Measurements from ENCODE around the gene GNG8.

The GNG8 gene

DNA sequence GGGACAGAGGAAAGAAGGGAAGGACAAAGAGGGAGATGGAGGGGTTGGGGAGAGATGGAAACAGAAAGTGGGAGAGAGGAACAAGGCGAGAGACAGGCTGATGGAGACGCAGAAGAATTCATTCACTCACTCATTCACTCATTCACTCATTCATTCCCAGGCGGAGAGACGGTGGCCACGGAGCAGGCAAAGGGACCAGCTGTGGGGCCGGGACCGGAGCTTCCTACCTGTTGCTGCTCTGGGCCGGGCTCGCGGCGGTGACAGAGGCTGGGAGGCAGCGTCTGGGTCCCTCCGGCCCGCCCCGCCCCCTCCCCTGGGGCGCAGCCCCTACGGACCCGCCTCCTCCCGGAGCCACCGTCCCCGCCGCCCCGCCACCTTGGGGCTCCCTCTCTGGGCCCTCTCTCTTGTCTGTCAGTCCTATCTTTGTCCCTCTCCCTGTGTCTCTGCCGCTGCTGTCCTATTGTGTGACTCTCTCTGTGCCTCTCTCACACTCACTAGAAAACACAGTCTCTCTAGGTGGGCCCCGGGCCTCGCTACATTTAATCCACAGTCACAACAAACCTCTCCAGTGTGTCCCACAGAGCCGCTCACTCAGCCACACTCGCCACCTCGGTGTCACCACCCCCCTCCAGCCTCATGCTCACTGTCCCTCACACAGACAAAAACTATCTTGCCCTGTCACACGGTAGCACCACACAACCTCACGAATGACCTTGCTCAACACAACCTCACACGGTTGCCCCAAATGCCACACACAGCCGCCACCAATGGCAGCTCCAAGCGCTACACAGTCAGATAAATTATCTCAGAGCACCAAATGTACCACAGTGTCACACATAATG lies at the start of gene GNG8:
Gene GNG8 (minus strand): TSS at position 283 of the 842 bp plus-strand sequence. CDS start 1,520 bp downstream, outside the sequence.
- no peak for DNase-seq (ENCODE audit: low read depth)

DNA sequence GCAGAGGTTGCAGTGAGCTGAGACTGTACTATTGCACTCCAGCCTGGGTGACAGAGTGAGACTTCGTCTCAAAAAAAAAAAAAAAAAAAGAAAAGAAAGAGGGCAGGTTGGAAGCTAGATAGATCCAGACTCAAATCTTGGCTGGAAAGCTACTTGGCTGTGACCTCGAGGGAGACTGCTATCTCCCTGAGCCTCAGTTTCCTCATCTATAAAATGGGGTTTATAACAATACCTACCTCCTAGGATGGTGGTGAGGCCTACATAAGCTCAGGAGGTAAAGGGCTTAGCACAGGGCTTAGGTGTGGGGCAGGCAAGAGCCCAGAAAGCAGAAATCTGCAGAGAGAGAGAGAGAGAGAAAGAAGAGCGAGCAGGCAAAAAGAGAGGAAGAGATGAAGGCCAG lies 49.2 kb upstream of the GNG8 start:
- DNase-seq (ENCODE audit: low read depth) = no peak

DNA sequence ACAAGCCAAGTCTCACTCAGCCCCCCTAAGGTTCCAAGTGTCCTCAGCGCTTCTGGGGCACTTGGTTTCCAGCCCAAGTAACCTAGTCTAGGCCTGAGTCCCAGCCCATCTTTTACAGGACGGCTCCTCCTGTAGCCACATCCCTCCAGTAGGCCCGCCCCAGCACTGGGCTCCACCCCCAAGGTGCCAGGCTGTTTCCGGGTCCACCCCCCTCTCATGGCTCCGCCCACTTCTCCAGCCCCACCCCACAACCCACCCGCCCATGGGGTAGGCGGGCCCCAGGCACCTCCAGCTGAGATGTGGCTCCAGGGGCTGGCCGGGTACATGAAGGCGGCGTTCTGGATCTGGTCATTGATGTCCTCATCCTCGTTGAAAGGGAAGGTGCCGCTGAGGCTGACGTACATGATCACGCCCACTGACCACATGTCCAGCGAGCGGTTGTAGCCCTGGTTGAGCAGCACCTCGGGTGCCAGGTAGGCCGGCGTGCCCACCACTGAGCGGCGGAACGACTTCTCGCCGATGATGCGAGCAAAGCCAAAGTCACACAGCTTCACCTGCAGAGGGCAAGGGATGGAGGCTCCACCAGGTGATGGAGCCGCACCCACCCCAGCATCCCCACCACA lies 42.2 kb upstream of the GNG8 start:
- DNase-seq (ENCODE audit: low read depth) = no peak

DNA sequence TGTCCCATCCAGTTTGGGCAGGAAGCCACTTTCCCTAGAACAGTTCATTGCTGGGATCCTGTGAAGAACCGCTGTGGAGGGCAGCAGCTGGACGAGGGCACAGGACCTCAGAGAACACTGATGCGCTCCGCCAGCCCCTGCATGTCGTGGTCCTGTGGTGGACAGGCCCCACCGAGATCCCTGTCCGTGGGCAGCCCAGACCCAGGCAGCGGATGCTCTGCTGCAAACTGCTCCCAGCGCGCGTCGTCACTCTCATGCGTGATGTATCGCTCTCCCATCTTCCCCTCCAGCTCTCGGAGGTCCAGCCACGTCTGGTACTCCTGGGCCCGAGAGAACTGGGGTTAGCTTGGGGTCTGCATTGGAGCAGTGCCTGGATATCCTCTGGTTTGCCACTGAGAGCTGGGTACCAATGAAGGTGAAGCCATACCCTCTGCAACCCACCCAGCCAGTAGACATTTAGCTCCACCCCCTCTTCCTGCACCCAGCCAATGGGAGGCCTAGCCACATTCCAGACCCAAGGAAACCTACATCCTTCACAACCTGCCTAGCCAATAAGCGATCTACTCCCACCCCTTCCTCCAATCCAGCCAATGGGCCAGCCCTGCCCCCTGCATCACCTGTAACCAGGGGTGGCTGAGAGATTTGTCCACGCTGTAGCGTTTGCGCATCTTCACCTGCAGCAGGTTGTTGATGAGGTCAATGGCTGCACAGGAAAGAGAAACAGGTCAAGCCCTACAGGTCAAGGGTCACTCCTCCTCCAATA lies 38.6 kb upstream of the GNG8 start:
- no peak for DNase-seq (ENCODE audit: low read depth)

DNA sequence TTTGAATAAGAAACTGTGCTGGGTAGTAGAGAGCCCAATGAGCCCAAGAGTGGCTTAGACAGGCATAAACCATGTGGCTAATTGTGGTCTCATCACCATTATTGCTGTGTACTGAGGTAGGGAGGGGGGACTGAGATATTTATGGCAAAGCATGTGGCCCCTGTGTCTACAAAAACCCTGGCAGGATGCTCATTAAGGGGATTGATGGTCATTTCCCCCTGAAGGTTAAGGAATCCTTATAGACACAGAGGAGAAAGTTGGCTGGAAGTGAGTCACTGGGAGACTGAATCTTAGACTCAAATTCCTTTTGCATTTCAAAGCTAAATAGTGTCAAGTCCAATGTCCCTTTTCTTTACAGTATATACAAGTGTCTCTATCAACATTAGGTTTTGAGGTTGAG lies 34.8 kb upstream of the GNG8 start:
- DNase-seq (ENCODE audit: low read depth) = no peak

DNA sequence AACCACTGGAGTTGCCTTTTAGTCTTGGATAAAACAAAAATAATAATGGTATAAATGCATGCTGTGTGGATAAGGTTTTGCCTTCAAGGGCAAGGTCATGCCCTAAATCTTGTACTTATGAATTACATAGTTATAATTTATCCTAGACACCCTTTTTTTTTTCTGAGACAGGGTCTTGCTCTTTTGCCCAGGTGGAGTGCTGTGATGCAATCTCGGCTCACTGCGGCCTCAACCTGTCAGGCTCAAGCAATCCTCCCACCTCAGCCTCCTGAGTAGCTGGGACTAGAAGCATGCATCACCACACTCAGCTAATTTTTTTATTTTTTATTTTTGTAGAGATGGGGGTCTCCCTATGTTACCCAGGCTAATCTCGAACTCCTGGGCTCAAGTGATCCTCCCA lies 32.7 kb upstream of the GNG8 start:
- DNase-seq (ENCODE audit: low read depth) = no peak

DNA sequence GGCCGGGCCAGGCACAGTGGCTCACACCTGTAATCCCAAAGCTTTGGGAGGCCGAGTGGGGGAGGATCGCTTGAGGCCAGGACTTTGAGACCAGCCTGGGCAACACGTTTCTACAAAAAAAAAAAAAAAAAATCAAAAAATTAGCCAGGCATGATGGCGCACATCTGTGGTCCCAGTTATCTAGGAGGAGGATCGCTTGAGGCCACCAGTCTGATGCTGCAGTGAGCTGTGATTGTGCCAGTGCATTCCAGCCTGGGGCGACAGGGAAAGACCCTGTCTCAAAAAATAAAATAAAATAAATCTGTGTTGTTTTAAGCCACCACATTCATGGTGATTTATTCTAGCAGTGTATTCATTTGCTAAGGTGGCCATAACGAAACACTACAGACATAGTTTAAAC lies 29.1 kb upstream of the GNG8 start:
- no peak for DNase-seq (ENCODE audit: low read depth)

DNA sequence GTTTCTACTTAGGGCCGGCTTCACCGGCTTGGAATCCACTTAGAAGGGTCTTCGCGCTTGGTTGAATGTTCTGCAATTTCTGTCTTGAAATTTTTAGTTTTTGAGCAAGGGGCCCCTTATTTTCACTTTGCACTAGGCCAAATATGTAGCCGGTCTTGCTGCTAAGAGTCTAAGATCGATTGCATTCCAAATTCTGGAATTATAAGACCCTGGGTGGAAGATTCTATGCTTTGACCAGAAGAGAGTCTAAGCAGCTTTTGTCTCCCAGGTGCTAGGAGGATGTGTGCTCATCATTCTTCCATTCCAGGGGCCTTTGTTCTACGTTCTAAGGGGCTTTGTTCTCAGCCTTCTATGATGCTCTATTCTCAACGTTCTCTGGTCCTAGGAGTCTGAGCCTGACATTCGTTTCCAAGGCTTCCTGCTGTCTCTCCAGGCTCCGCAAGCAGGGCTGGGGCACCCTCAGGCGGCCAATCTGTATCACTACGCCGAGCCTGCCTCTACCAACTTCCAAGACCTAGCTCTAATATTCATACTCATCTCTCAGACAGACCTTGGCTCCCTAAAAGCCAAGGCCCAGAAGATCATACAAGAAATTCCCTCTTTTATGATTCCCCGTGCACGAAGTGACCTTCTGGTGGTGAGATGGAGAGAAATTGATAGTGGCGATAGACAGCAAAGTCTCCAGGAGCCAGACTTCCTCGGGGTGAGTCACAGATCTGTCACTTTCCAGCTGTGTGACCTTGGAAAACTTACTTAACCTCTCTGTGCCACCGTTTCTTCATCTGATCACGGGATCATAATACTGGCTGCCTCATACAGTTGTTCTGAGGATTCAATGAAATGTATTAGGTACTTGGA lies 26.0 kb upstream of the GNG8 start:
- peak; percentile 81 for DNase-seq (ENCODE audit: low read depth)

DNA sequence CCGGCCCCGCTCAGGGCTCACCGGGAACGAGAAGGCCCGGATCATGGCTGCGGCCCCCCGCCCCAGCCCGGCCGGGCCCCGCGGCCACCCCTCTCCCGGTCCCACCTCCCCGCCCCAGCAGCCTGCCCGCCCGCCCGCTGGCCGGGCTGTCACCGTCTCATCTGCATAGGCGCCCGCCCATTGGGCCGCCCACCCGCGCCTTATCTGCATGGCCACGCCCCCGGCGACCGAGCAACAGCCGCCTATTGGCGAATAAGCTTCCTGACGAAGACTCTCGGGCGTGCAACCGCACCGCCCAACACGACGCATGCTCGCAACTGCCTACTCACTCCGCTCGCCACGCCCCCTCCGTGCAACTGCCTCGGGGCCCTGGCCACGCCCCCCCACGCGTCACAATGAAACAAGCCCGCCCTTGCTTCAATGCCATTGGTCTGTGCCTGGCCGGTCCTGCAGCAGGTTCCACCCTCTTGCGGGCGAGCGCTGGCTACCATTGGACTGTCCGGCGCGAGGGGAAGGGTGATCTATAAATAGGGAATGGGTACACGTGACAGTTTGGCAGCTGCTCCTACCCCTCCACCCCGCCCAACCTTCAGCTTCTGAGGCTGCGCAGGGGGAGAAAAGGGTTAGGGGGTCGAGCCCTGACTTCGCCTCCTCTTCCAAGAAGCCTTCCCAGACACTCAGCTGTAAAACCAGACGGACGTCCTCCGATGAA lies 25.2 kb upstream of the GNG8 start, which contains the start of gene DACT3:
Gene DACT3 (minus strand): TSS at position 163 of the 712 bp plus-strand sequence. CDS start 118 bp downstream, at position 45.
- peak; percentile 94 for DNase-seq (ENCODE audit: low read depth)

DNA sequence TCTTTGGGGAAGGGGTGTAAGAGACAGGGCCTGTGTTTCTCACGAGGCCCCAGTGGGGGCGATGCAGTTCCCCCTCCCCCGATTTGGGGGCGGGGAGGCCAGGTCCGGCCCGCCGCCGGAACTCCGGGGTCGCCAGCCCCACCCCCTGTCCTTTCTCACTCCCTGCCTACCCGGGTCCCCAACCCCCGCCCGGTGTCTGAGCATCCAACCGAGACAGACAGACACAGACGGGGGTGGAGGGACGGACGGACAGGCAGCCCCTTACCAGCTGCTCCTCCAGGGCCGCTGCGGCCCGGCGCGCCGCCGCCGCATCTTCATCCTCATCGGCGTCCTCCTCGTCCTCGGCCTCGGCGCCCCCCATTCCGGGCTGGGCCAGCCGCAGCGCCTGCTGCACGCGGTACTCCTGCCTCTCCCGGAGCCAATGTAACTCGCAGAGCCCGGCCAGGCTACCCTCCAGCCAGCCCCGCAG lies 24.6 kb upstream of the GNG8 start:
- DNase-seq (ENCODE audit: low read depth) = no peak

DNA sequence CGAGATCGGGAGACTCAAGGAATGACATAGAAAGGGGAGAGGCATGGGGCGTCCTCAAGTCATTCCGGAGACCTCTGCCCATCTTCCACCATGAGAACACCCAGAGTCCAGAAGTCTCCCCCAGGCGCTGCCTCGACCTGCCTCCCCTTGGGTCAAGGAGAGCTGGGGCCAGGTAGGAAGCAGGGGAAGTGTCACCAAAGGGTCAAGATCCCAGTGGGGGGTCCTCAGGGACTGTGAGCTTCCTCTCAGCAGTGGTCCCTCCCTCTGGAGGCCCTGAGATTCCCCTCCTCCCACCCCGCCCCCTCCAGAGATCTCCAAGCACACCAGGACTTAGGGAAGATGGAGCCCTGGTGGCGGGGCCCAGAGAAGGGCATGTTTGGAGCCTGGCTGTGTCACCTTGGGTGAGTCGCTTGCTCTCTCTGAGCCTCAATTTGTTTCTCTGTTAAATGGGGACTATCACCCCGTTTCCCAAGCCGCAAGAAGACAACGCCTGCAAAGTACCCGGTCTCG lies 24.1 kb upstream of the GNG8 start:
- DNase-seq (ENCODE audit: low read depth) = no peak

DNA sequence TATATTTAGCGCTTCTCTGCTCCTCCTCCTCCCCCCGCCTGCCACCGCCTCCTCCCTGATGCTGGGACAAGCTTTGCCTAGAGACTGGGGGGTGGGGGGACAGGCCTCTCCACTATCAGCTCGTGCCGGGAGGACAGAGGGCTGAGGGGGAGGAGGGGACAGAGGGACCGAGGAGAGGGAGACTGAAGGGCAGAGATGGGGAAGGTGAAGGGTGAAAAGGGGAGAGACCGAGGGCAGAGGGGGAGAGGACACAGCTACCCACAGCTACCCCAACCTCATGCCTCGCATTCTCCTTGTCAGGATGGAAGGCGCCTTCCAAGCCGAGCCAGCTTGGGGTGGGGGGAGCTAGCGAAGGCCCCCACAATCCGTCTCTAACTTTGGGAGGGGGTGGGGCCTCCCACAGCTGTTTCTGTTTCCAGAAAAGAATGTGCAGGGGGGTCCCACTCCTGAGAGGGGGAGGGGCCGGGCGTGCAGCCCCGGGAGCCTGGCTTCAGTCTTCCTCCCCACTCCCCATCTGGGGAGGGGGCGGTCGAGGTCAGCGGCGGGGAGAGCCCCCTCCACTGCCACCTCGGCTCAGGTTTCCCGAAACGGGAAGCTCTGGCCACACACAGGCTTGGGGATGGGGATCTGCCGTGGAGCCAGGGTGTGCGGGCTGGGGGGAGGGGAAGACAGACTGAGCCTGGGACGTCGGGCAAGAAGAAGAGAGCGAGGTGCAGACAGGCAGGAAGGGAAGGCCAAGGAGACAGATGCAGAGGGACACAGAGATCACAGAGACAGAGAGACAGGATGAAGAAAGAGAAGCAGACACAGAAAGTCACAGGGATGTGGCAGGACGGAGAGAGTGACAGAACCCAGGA lies 23.4 kb upstream of the GNG8 start:
- no peak for DNase-seq (ENCODE audit: low read depth)

DNA sequence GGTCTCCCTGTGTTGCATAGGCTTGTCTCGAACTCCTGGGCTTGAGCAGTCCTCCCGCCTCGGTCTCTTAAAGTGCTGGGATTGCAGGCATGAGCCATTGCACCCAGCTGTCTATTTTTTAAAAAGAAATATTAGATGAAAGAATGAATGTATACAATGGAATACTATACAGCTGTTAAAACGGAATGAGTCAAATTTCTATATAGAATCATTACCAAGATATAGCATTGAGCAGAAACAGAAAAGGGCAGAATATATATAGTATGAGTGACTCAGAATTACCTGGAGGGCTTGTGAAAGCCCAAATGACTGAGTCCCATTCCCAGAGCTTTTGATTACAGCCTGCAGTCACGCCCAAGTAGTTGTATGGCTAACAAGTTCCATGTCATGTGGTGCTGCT lies 20.5 kb upstream of the GNG8 start:
- DNase-seq (ENCODE audit: low read depth) = no peak

DNA sequence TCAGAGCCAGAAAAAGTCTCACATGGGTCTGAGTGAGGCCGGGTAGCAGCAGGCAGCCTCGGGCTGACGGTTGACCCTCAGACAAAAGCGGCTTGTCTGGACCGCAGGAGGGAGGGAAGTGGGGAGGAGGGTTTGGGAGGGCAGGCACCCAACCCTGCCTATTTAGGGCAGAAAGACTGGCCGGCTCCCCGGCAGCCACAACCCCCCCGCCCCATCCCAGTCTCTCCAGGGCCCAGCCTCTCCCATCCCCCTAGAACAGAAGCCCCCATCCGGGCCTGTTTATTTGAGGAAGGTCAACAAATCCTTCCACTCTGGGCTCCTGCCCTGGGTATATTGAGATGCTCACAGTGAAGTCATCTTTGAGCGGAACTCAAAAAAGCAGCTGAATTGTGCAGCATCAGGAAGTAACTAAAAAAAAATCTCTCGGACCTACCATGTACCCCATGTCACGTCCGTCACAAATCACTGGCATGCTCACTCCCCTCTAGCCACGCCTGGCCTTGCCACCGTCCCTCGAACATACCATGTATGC lies 18.7 kb upstream of the GNG8 start:
- DNase-seq (ENCODE audit: low read depth) = no peak

DNA sequence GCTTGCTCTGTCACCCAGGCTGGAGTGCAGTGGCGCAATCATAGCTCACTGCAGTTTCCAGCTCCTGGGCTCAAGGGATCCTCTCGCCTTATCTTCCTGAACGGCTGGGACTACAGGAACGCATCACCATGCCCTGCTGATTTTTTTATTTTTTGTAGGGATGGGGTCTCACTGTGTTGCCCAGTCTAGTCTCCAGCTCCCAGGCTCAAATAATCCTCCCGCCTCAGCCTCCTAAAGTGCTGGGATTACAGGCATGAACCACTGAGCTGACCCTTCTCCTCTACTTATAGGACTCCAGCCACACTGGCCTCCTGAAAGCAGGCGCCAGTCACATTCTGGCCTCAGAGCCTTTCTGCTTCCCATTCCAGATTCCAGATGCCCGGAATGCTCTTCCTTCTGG lies 14.4 kb upstream of the GNG8 start:
- no peak for DNase-seq (ENCODE audit: low read depth)

DNA sequence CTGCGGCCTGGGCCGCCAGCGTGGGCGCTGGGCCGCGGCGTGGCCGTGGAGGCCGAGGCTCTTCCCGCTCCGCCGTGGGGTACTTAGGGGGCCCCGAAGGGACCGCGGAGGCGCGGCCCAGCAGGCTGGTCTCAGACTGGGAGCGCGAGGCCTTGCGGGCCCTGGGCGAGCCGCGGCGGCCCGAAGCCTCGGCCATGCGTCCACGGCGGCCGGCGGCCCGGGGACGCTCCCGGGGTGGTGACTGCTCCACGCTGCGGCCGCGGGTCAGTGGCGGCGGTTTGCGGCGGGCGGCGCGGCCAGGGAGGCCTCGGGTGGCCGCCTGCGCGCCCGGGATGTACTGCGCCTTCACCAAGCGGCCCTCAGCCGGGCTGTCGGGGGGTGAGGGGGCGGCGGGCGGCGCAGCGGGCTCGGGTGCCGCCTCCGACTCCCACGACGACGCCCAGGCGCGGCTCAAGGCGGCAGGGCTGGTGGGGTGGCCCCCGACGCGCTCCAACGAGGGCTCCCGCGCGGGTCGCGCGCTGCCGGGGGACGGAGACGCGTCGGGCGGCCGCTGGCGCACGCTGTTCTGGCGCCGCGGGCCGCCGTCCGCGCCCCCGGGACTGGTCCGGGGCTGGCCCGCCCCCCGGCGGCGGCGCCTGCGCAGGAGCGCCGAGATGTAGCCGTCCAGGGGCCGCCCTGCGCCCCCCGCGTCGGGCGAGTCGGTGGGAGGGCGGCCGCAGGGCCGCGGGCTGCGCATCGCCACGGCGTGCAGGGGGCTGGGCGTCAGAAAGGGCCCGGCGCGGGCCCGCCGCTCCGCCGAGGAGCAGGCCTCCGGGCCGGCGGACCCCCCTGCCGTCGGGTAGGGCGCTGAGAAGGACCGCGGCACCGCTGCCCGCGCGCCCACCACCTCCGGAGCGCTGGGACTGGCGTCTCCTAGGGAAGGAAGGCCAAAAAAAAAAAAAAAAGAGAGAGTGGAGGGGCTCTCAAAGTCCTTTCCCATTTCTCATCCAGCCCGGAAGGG lies 13.3 kb upstream of the GNG8 start:
- DNase-seq (ENCODE audit: low read depth) = no peak

DNA sequence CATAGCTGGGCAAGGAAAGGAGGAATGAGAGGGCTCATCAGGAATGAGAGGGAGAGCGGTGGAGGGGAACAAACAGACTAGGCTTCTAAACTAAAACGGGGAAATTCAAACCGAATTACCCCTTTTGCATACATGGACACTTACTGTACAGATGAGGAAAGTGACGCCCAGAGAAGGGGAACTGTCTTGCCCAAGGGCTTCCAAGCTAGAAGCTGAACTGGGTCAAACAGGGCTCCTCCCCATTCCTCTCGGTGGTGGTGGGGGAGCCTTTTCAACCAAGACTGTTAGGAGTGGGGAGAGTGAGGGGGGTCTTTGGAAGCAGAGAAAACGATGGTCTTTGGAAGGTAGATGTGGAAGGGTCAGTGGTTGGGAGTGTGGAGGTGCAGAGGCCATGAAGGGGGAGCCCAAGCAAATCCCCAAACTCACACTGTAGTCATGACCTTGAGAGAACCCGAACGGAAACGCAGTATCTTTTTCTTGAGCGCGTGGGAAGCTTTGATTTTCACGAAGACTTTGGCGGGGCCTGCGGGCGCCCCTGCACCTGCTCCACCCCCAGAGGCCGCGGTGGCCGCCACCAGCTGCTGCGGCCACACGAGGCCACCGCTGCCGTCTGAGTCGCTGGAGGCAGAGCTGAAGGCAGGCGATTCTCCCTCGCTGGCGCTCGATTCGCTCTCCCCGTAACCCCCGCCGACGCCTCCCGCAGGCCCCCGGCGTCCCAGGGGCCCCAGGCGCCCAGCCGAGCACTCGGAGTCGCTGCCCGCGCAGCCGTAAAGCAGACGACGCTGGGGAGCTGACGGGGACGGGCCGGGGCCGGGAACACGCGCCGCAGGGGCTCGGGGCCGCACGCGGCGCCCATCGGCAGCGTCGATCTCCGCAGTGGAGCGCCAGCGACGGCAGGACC lies 12.3 kb upstream of the GNG8 start:
- DNase-seq (ENCODE audit: low read depth) = no peak
